GM18526 (cell line): ENCODE measurements around the gene INSYN2B.

ENCODE experiments used
- POLR2A ChIP-seq: IDR thresholded peaks from 3 replicates; pipeline ENCODE4 v1.6.1; 2011; ENCODE audit not compliant: insufficient read length; ENCODE audit errors: extremely low read depth

INSYN2B gene

DNA sequence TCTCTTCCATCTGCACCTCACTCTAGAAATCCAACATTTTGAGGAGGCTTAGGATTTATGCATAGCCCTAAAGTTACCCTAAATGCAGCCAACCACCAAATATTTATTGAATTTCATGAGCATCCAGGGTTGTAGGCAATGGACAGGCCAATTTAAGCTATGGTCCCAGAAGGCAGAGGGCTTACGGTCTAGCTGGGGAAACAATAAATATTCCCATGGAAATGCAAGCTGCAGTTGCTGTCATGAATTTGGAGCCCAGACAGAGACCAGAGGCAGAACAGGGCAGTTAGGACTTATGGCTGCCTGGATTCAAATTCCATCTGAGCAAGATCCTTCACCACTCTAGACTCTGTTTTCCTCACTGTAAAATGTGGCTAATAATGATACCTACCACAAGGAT, 9.1 kb upstream of the INSYN2B start:
- no peak for TF ChIP-seq POLR2A

DNA sequence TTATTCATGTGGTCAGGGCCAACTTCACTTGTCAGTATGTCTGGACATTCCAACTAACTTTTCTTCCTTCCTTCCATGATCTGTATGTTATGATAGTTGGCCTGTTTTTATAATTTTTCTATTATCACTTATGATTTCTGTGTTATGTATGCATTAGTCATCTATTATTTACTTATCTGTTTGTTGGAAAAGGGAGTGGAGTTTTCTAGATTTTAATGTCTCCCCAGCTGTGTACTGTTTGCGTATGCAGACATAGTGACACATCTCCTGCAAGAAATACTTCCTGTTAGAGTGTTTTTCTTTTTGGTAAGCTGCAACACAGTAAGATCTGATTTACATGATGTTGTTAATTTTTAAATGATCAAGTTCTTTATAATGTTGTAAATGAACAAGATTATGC, 8.7 kb upstream of the INSYN2B start:
- TF ChIP-seq POLR2A = no peak

DNA sequence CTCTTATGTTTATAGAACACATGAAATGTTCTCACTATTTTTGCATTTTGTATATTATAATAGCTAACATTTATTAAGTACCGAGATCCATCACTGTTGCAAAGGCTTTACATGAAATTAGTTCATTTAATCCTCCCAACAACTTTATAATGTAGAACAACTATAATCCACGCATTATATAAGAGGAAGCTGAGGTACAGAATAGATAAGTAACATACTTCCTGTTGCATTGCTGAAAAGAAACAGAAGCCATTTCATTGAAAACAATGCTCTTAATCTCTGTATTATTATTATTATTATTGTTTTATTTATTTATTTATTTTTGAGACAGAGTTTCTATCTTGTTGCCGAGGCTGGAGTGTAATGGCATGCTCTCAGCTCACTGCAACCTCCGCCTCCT, 7.9 kb upstream of the INSYN2B start:
- no peak for TF ChIP-seq POLR2A

DNA sequence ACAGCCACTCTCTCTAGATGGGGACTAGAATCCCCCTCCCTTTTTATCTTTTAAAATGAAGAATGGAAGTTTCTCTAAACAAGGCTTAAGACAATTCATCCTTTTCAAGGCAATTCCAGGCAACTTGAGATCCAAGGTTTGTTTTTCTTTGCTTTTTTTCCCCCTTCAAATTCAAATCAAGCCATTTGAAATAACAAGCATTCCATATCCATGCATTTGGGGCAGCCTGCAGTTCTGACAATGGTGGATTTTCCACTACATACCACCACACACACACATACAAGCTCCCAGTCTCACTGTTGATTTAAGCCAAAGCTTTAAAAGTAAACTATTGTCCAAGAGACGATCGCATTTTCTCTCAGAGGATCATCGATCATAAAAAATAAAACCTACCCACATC, 424 bp downstream of the INSYN2B start:
- TF ChIP-seq POLR2A = no peak

DNA sequence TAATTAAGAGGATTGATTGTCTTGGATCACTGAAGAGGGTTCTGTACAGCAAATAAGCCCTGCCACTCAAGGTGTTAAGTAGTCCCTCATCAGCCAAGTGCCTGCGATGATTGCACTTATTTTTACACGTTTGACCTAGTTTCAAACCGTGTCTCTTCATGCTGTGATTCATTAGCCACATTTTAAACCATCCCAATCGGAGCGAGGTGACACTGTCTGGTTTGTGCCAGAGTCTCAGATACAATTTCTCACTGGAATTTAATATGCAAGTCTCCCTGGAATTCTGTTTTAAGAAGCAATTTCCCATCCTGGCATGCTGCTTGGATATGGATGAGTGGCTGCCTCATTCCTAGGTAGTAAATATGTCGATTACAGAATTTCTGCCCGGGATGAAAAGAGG, 1.6 kb downstream of the INSYN2B start:
- no peak for TF ChIP-seq POLR2A

DNA sequence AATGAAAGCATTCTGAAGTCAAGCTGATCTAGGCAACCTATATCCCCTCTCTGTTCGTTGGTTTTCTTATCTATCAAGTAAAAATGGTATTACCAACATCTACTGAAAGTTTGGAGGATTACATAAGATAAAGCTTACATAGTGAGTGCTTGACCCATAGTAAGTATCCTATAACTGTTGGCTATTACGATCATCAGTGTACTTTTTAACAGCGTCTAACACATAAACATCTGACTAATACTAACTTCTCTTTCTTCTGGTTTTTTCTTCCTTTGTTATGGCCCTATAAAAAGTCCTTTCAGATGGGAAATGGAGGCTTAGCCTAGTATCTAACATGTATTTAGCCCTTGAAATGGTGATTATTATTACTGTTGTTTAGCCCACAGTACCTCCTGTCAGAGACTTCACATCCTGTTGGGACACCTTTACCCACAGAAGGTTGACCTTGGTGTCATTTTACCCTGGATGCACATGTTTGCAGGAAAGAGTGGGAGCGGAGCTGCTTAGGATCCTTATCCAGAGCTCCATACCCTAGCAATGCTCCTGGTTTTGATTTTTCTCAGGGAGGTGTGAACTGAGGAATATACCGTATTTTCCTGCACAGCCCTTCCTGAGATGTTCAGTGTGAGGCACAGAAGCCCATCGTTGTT, 6.0 kb downstream of the INSYN2B start:
- TF ChIP-seq POLR2A = no peak

DNA sequence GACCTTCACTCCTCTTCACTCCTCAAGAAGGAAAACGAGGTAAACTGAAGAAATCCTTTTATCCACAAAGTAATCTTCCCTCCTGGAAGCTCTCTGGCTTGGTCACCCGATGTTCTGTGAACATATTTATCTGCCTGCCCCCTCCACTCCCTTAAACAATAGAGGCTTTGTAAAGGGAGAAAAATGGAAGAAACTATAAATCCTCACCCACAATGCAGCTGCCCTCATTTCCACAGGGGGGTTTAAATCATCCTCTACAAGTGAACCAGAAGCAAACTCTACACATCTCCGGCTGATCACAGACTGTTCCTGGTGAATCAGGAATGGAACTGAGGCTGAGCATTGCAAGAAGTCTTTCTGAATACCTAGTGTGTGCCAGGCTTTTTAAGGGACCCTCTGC, 7.2 kb downstream of the INSYN2B start:
- TF ChIP-seq POLR2A = no peak

DNA sequence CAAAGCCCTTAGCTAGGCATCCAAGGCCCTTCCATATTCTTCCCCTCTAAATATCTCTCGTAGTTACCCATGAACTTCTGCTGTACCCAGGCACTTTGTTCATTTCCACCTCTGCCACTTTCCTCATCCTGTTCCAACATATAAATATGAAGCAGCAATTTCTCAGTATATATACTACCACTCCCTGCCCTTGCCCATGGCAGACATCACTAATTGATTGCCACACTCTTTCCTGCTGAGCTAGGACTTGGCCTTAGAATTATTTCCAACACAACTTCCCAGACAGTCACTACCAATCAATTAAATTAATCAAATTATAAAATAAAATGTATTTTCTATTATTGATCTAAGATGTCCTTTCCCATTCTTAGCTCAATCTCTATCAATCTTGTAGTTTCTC, 8.5 kb downstream of the INSYN2B start:
- no peak for TF ChIP-seq POLR2A

DNA sequence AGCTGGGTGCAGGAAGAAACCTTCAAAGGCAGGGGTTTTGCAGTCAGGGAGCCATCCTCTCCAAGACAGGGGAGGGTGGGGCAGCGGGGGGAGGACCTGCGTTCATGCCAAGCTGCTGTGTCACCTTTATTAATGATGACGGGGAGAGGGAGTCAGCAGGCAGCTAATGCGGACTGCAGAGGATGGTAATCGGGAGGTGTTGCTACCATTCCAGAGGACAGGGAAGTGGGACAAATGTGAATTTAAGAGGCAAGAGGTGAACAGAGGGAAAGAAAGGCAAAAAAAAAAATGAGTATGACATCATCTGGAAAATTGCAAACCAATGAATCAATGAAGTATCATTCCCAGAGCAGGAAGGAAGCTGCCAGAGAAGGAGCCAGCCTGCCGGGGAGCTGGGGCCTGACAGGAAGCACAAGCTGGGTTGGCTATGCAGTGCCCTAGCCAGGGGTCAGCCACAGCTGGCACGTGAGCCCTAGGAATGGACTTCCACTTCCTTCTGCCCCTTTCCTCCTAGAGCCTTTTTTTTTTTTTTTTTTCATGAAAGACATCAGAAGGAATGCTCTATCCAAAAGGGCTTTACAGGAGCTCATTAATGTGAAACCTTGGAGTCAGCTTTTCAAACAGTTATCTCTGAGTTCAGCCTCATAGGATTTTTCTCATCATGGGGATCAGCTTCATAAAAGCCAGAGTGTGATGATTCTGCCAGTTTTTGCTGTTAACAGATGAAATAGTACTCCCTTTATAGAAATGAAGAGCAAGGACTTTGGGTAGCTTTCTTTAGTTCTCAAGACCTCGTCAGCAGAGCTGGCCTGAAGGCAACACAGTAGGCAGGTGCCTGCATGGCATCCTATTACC, 9.2 kb downstream of the INSYN2B start:
- TF ChIP-seq POLR2A = no peak

DNA sequence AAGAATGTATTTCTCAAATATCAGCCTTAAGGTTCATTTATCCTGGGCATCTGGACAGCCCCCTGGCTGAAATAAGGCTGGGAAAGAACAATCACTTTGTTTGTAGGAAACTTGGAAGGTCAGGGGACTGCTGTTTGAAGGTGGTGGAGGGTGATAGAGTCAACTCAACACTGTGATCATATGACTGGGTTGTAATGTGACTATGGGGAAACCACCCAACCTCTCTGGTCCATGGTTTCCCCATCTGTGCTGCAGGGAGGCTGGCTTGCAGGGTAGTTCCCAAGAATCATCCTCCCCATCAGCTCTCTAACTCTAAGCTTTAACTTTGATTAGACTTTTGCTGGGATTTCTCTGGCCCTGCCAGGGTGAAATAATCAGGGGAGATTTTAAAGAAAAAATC, 10.0 kb downstream of the INSYN2B start:
- TF ChIP-seq POLR2A = no peak

DNA sequence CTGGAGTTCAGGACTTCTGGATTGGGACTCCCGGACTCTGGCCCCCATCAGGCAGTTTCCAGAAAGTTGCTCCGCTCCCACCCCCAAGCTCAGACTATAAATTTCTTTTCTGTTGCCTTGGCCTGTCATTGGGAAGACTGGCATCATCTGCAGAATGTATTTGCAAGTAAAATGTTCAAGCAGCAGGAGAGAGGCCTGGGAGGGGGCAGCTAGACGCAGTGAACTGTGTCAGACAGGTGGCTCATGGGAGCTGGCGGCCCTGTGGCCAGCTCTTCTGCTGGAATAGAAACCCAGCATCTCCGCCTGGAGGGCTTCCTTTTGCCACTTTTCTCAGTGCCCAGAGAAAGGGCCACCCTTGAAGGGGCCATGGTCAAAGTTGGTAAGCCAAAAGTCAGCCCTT, 16.0 kb downstream of the INSYN2B start:
- TF ChIP-seq POLR2A = no peak

DNA sequence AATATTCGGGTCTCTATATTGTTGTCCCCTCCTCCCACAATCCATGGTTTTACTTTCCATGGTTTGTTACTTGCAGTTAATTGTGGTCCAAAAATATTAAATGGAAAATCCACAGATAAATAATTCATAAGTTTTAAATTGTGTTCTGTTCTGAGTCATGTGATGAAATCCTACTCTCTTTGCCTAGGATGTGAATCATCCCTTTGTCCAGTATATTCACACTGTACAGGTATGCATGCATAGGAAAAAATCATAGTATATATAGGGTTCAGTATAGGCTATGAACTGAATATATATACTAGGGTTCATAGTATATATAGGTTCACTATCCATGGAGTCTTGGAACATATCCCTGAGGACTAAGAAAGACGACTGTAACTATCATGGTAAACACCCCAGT, 19.6 kb downstream of the INSYN2B start:
- no peak for TF ChIP-seq POLR2A

DNA sequence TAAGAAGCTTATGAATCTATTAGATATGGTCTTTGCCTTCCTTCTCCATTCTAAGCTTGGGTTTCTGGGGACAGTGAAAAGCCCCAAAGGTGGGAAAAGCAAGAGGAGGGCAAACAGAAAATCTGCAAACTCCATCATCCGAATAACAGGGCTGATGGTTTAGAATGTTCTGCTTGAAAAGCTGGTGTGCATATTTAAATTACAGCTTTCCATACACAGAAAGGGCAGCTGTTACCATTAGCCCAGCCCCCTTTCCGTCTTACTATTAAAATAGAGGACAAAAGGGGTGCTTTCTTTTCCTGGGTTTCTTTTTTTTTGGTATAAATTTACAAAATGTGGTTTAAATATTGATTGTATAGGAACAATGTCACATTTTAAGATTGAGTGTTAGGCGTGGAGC, 22.0 kb downstream of the INSYN2B start:
- TF ChIP-seq POLR2A = no peak

DNA sequence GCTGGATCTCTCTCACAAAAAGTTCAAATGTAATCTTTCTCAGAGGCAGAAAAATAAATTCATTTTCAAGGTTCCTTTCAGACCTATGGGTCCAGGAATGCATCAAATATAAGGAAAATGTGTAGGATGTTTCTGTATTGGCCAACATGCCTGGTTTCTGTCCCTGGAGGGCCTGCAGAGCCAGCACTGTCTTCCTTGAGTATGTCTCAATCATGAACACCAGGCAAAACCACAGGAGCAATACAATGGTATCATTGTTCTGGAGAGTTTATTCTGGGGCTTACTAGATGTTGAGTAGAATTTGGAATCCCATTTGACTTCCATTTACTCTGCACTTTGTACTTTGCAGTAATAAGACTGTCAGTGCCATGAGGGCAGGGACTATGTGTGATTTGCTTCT, 23.5 kb downstream of the INSYN2B start:
- TF ChIP-seq POLR2A = no peak

DNA sequence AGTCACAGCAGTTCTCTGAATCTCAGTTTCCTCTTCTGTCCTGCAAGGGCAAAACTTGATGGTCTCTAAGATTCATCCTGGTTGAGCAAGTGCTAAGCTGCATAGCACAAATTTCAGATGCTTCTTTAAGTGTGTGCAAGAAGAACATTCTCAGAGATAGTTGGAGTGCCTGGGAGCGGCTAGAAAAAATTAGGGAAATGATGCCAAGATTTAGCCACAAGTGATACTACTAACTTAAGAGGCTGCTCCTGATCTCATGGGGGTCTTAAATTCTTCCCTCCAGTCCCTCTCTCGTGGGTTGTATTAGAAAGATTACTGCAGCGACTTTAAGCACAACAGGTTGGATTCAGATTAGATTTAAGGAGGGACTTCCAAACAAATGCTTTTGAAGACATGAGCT, 24.2 kb downstream of the INSYN2B start:
- no peak for TF ChIP-seq POLR2A

DNA sequence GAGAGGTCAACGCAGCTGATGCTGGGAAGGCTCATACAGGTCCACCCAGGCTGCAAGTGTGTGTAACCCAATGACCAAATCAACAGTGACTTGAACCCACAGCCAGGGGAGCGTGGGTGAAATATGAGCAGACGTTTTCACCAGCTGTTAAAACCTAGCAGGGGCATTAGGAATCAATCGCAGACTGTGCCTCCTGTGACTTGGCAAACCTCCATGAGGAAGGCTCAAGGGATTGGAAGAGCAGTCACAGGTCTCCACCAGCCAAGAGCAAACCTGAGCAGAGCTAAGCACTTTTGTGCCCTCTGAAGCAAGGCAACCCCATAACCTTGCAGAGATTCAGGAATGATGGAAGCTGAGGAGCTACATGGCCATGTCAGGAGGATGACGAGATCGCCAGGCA, 25.5 kb downstream of the INSYN2B start:
- no peak for TF ChIP-seq POLR2A

DNA sequence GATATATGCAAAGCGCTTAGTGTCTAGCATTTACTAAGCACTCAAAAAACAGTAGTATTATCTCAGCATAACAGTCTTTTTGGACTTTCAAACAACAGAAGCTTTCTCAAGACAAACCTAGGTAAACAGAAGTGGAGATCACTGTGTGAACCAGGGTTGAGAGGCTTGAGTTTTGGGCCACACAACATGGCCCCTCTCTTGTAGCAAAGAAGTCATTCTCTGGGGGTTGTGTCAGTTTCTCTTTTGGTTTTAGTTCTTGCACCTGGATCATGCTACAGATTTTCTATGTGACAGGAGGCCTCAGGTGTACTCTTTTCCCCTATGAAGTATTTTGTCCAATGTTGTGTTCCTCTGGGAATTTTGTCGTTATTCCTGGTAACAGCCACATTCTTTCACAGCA, 30.0 kb downstream of the INSYN2B start:
- TF ChIP-seq POLR2A = no peak

DNA sequence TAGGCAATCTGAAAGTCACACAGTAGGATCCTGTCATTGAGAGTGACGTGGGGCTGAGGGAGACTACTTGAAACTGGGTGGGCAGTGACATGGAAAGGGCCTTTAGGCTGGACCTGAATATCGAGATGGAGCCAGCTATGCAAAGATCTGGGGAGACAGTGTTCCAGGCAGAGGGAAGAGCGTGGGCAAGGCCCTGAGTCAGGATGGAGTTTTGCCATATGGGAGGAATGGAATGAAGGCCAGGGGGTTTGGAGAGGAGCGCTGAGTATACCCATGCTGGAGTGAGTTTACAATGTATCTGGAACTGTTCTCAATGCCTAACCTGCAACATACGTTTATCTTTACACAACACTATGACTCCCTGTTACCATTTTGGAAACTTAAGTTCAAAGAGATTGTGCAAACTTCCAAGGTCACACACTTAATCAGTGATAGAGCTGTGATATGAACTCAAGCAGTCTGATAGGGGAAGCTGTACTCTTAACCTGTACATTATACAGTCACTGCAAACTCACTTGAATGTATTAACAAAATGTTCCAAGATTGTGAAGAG, 33.5 kb downstream of the INSYN2B start:
- no peak for TF ChIP-seq POLR2A
